ENCODE results near the gene LMLN.
"Not testable (repeated sequence)": the region's sequence is repeated elsewhere in the genome, so short reads cannot be mapped to it uniquely, and the experiment has no call there.

The LMLN gene

GRCh38 chr3:198079771-198080520 lies 119.9 kb downstream of the LMLN start:
- peak; percentile 15 to 30 for DNase-seq (ENCODE audit: low read depth in 2 of 2)

- DNase-seq (ENCODE audit: low read depth in 2 of 2): peak; percentile 56 to 67
These were observed 120.7 kb downstream of the LMLN start for GRCh38 chr3:198080521-198081384.

- no peak for DNase-seq (ENCODE audit: low read depth in 2 of 2)
These were observed 121.4 kb downstream of the LMLN start for GRCh38 chr3:198081421-198081844.

- not testable (repeated sequence) for DNase-seq (ENCODE audit: low read depth in 2 of 2)
These were observed 122.2 kb downstream of the LMLN start for GRCh38 chr3:198082226-198082625.

GRCh38 chr3:198088421-198088955 lies 128.5 kb downstream of the LMLN start:
- DNase-seq (ENCODE audit: low read depth in 2 of 2): no peak

- DNase-seq (ENCODE audit: low read depth in 2 of 2): no peak
These were observed 130.8 kb downstream of the LMLN start for GRCh38 chr3:198090795-198091332.

- no peak for DNase-seq (ENCODE audit: low read depth in 2 of 2)
These were observed 132.3 kb downstream of the LMLN start for GRCh38 chr3:198092276-198092675.

- DNase-seq (ENCODE audit: low read depth in 2 of 2): no peak
These were observed 133.2 kb downstream of the LMLN start for GRCh38 chr3:198093112-198093679.
